H1 (cell line): Measurements from ENCODE around the gene GOSR1. TPM values are rescaled to one million over a fixed set of nuclear protein-coding genes. Genes with fewer than 3 reads are reported as not detected.
"Not testable (repeated sequence)": the region's sequence is repeated elsewhere in the genome, so short reads cannot be mapped to it uniquely, and the experiment has no call there.

Experiments
- CTCF ChIA-PET: fragments of 300-600 bp; sonication (Branson Sonifier 250); formaldehyde crosslinking; loops from one replicate; lab custom pipeline; 2021; ENCODE audit not compliant: partially characterized antibody; lab: Charles Lee
- POLR2A ChIA-PET: fragments of 300-600 bp; sonication (Branson Sonifier 250); formaldehyde crosslinking; loops from one replicate; lab custom pipeline; 2021; ENCODE audit warnings: inconsistent platforms; ENCODE audit not compliant: partially characterized antibody; lab: Charles Lee
- DNase-seq, 2 experiments: peaks; one replicate each; pipeline versions ENCODE4 v3.0.0 to v3.0.0-alpha.2; 2010 to 2022; ENCODE audit warnings: low spot score in 2 of 2, low read depth in 1 of 2, mixed read lengths in 1 of 2
- FAIRE-seq: peaks from 2 replicates; lab custom pipeline; 2011; peaks lifted over from hg19 to GRCh38; lab: Jason Lieb, UNC
- H2AFZ ChIP-seq: 2 replicates; pipeline ENCODE4 v1.8.1; 2012; ENCODE audit warnings: low read length, inconsistent platforms
- H2AK5ac ChIP-seq: 2 replicates; pipeline ENCODE4 v1.6.1; 2013; ENCODE audit warnings: low read depth, low read length
- H2BK120ac ChIP-seq: replicated peaks from 2 replicates; pipeline ENCODE3; 2013; ENCODE audit warnings: low read depth, low read length, inconsistent platforms
- H2BK12ac ChIP-seq: 2 replicates; pipeline ENCODE4 v1.6.1; 2013; ENCODE audit warnings: low read depth, low read length
- H2BK15ac ChIP-seq: 2 replicates; pipeline ENCODE4 v1.6.1; 2013; ENCODE audit warnings: low read length
- H2BK20ac ChIP-seq: 2 replicates; pipeline ENCODE4 v1.6.1; 2013; ENCODE audit warnings: low read length
- H2BK5ac ChIP-seq: 2 replicates; pipeline ENCODE4 v1.6.1; 2013; ENCODE audit warnings: low read depth, low read length
- H3K14ac ChIP-seq: 2 replicates; pipeline ENCODE4 v1.6.1; 2013; ENCODE audit warnings: inconsistent platforms; ENCODE audit not compliant: insufficient read length
- H3K18ac ChIP-seq: 2 replicates; pipeline ENCODE4 v1.6.1; 2013; ENCODE audit warnings: low read length; ENCODE audit errors: extremely low read depth
- H3K23ac ChIP-seq: 2 replicates; pipeline ENCODE4 v1.6.1; 2013; ENCODE audit warnings: inconsistent platforms; ENCODE audit not compliant: insufficient read length
- H3K23me2 ChIP-seq: 2 replicates; pipeline ENCODE4 v1.6.1; 2013; ENCODE audit warnings: low read depth, low read length
- H3K27ac ChIP-seq: 2 replicates; pipeline ENCODE4 v1.6.1; 2011; ENCODE audit warnings: low read depth, low read length, inconsistent platforms
- H3K27me3 ChIP-seq, 4 experiments: replicated peaks in 1 of 4; 1 replicate in 1 of 4; 2 replicates in 3 of 4; pipeline versions ENCODE4 v1.6.1 to v1.8.1; 2011 to 2013; ENCODE audit warnings: low read length in 3 of 4, mild to moderate bottlenecking in 3 of 4, inconsistent platforms in 2 of 4, mixed read lengths in 2 of 4, moderate library complexity in 1 of 4; ENCODE audit not compliant: control insufficient read depth in 3 of 4, insufficient read depth in 3 of 4; ENCODE audit errors: extremely low read depth in 1 of 4
- H3K36me3 ChIP-seq, 4 experiments: 2 replicates each; pipeline versions ENCODE4 v1.6.1 to v1.8.1; 2011 to 2013; ENCODE audit warnings: mild to moderate bottlenecking in 4 of 4, low read length in 3 of 4, moderate library complexity in 2 of 4, control low read depth in 1 of 4, inconsistent platforms in 1 of 4; ENCODE audit not compliant: insufficient read depth in 4 of 4, control insufficient read depth in 2 of 4
- H3K4ac ChIP-seq: replicated peaks from 2 replicates; pipeline ENCODE3; 2013; ENCODE audit warnings: low read length, low read depth, mixed read lengths, inconsistent platforms; ENCODE audit not compliant: insufficient read length
- H3K4me1 ChIP-seq, 4 experiments: replicated peaks in 1 of 4; 1 replicate in 1 of 4; 2 replicates in 3 of 4; pipeline versions ENCODE4 v1.6.1 to v1.8.1; 2011 to 2013; ENCODE audit warnings: low read length in 3 of 4, inconsistent platforms in 2 of 4, mixed read lengths in 1 of 4; ENCODE audit not compliant: insufficient read depth in 4 of 4, control insufficient read depth in 3 of 4
- H3K4me2 ChIP-seq, 2 experiments: 2 replicates each; pipeline versions ENCODE4 v1.6.1 to v1.8.1; 2011 to 2013; ENCODE audit warnings: low read depth in 2 of 2, low read length in 2 of 2, control low read depth in 1 of 2, inconsistent platforms in 1 of 2, mild to moderate bottlenecking in 1 of 2; ENCODE audit not compliant: insufficient read depth in 1 of 2
- H3K4me3 ChIP-seq, 4 experiments: fragments of 200-600, 300-600 bp in 1 of 4; sonication (generic), shearing (Covaris generic), sonication (Bioruptor Twin) in 1 of 4; 2 replicates each; pipeline versions ENCODE4 v1.5.1 to v1.8.1; 2011 to 2016; ENCODE audit warnings: low read length in 4 of 4, low read depth in 3 of 4, control low read depth in 2 of 4, inconsistent platforms in 2 of 4, mild to moderate bottlenecking in 2 of 4, mixed read lengths in 1 of 4, moderate library complexity in 1 of 4; ENCODE audit not compliant: insufficient read depth in 2 of 4; ENCODE audit errors: extremely low read depth in 1 of 4
- H3K56ac ChIP-seq: replicated peaks from 2 replicates; pipeline ENCODE3; 2013; ENCODE audit warnings: low read depth, mild to moderate bottlenecking, mixed read lengths, low read length, inconsistent platforms; ENCODE audit not compliant: insufficient read length
- H3K79me1 ChIP-seq: 2 replicates; pipeline ENCODE4 v1.6.1; 2013; ENCODE audit warnings: low read depth, low read length, control low read depth
- H3K79me2 ChIP-seq, 2 experiments: 2 replicates each; pipeline versions ENCODE4 v1.6.1 to v1.8.1; 2012 to 2013; ENCODE audit warnings: low read length in 2 of 2, mild to moderate bottlenecking in 2 of 2, inconsistent platforms in 1 of 2; ENCODE audit not compliant: insufficient read depth in 2 of 2, control insufficient read depth in 1 of 2
- H3K9ac ChIP-seq, 4 experiments: replicated peaks in 1 of 4; 1 replicate in 1 of 4; 2 replicates in 3 of 4; pipeline versions ENCODE4 v1.6.1 to v1.8.1; 2011 to 2013; ENCODE audit warnings: low read depth in 3 of 4, low read length in 3 of 4, control low read depth in 2 of 4, mild to moderate bottlenecking in 2 of 4, moderate library complexity in 2 of 4, inconsistent platforms in 1 of 4; ENCODE audit errors: extremely low read depth in 1 of 4
- H3K9me3 ChIP-seq, 2 experiments: 2 replicates each; pipeline versions ENCODE4 v1.6.1 to v1.8.1; 2012 to 2013; ENCODE audit warnings: mild to moderate bottlenecking in 2 of 2, moderate library complexity in 2 of 2, control low read depth in 1 of 2, inconsistent platforms in 1 of 2, low read depth in 1 of 2, low read length in 1 of 2, mixed read lengths in 1 of 2; ENCODE audit not compliant: insufficient read depth in 2 of 2
- H4K20me1 ChIP-seq, 2 experiments: replicated peaks in 1 of 2; 2 replicates each; pipeline versions ENCODE3 to v1.8.1; 2011 to 2013; ENCODE audit warnings: inconsistent platforms in 2 of 2, low read length in 2 of 2, mild to moderate bottlenecking in 1 of 2; ENCODE audit not compliant: insufficient read depth in 2 of 2, control insufficient read depth in 1 of 2
- H4K5ac ChIP-seq: 2 replicates; pipeline ENCODE4 v1.6.1; 2013; ENCODE audit warnings: low read length, low read depth, mixed read lengths, inconsistent platforms; ENCODE audit not compliant: insufficient read length
- H4K8ac ChIP-seq: 2 replicates; pipeline ENCODE4 v1.8.0; 2013; ENCODE audit warnings: mild to moderate bottlenecking, moderate library complexity, low read length, inconsistent platforms; ENCODE audit not compliant: insufficient read depth; ENCODE audit errors: extremely low read depth
- H4K91ac ChIP-seq: replicated peaks from 2 replicates; pipeline ENCODE3; 2013; ENCODE audit warnings: low read length, mixed read lengths, inconsistent platforms; ENCODE audit not compliant: insufficient read length
- WGBS, 2 experiments: shearing (Covaris generic) in 1 of 2; methylation state at CpG; one replicate each; pipeline versions ENCODE4 v1.1.6 to v1.1.7; 2013 to 2015; ENCODE audit warnings: low lambda C conversion rate in 2 of 2, mixed read lengths in 2 of 2, inconsistent platforms in 1 of 2, low coverage in 1 of 2, missing lambda C conversion rate in 1 of 2; ENCODE audit not compliant: insufficient replicate concordance in 2 of 2, insufficient coverage in 1 of 2, insufficient read length in 1 of 2; ENCODE audit errors: extremely low coverage in 1 of 2, missing lambda C conversion rate in 1 of 2; 5-methylcytosine and 5-hydroxymethylcytosine counted together
- polyA plus RNA-seq, 7 experiments: library from polyadenylated mRNA; depleted of rRNA in 3 of 7; stranded (reverse) in 5 of 7; unstranded in 2 of 7; fragments of >200 nt in 5 of 7; fragments of 200-250 nt in 2 of 7; gene quantifications; 1 replicate in 5 of 7; 2 replicates in 1 of 7; 4 replicates in 1 of 7; pipeline versions ENCODE4 v1.2.1 to v1.2.3, GENCODE V29; 2011 to 2013; ENCODE audit warnings: missing spikeins in 2 of 7, mixed read lengths in 2 of 7
- total RNA-seq: library from RNA; stranded (reverse); fragmentation: NEBNext Ultra II Directional; extraction: Animal tissue kit (Norgen Biotek cat#: 25700); gene quantifications from 2 replicates; pipeline ENCODE4 v1.2.1, GENCODE V29; 2021

GOSR1 gene
- total and polyA plus RNA-seq, 2 of the 8 experiments (the other 6 are each of a cell fraction or from before 2014, with no cell fraction given), result 9.2 to 43.3 TPM

- not testable (repeated sequence) for H3K36me3 ChIP-seq, H3K4me1 ChIP-seq, FAIRE-seq, H3K56ac ChIP-seq, H3K9me3 ChIP-seq, H3K18ac ChIP-seq, H3K27ac ChIP-seq, H3K9ac ChIP-seq, H3K4ac ChIP-seq, H3K23ac ChIP-seq, H3K14ac ChIP-seq, H3K79me2 ChIP-seq, H2BK20ac ChIP-seq, H3K79me1 ChIP-seq, H2BK120ac ChIP-seq, H3K23me2 ChIP-seq, H4K20me1 ChIP-seq, H2BK15ac ChIP-seq, H2BK5ac ChIP-seq, H2AFZ ChIP-seq, H3K4me3 ChIP-seq, H4K8ac ChIP-seq, H2AK5ac ChIP-seq, H3K27me3 ChIP-seq, H3K4me2 ChIP-seq, H2BK12ac ChIP-seq, H4K5ac ChIP-seq, H4K91ac ChIP-seq
- ChIA-PET CTCF (interaction anchor here (0.8 to 0.9 kb wide), 3 partner anchors 14 to 194 kb away, joined by 3 read pairs; no protein-coding TSS in a partner anchor), POLR2A (interaction anchor here (1.2 kb wide), 1 partner anchor 9 kb away, joined by 3 read pairs; no protein-coding TSS in a partner anchor)
- whole genome bisulfite sequencing, 2 experiments, result 93% methylated on average over 8 of the region's 8 CpGs; no CpG with 5 or more reads in 1 of the 2 experiments
- DNase-seq, result peak in 1 of 2 experiments; percentile 36
Measured at GRCh38 chr17:30560117-30561026, 83.2 kb downstream of the GOSR1 start.
